Motor neuron (in vitro differentiated cells): ENCODE data around the gene CAMTA1. TPM values are rescaled to one million over a fixed set of nuclear protein-coding genes. Genes with fewer than 3 reads are reported as not detected.
A peak's percentile ranks its signal among the peaks of the same experiment; 100 is the strongest.

Experiments
- ATAC-seq, 8 experiments: fragments of 200-7000 bp; cut with Tn5 transposase; replicated peaks in 6 of 8; 2 replicates each; pipeline ENCODE4 v1.8.0; 2021; ENCODE audit warnings: mild to moderate bottlenecking in 8 of 8, moderate library complexity in 8 of 8
- H3K27ac ChIP-seq, 2 donors: fragments of 250-450 bp; sonication (Bioruptor Pico); 2 replicates each; pipeline ENCODE4 v1.9.0; 2021; ENCODE audit warnings: antibody characterized with exemption in 2 of 2, mild to moderate bottlenecking in 2 of 2, moderate library complexity in 1 of 2
- H3K4me1 ChIP-seq, 2 donors: fragments of 250-450 bp; sonication (Bioruptor Pico); replicated peaks in 1 of 2; 2 replicates each; pipeline ENCODE4 v1.6.1; 2021; ENCODE audit warnings: antibody characterized with exemption in 2 of 2, mild to moderate bottlenecking in 2 of 2, moderate library complexity in 1 of 2
- H3K4me3 ChIP-seq, 5 donors: fragments of 250-450 bp; sonication (Bioruptor Pico); 2 replicates each; pipeline ENCODE4 v1.9.0; 2021; ENCODE audit warnings: antibody characterized with exemption in 5 of 5, mild to moderate bottlenecking in 5 of 5, moderate library complexity in 4 of 5
- WGBS, 10 experiments: fragments of 450-650 bp; shearing (Covaris generic); methylation state at CpG; one replicate each; pipeline ENCODE4 v1.0.0; 2022; 5-methylcytosine and 5-hydroxymethylcytosine counted together
- in situ Hi-C, 9 experiments: fragments of 400-800 bp; cut with MboI; loops; one replicate each; pipeline ENCODE4 v1.15.0; 2021; ENCODE audit warnings: low sequenced_read_pairs in 9 of 9, low pct_unique_long_range_greater_than_20kb in 2 of 9; ENCODE audit not compliant: unreplicated experiment in 9 of 9
- total RNA-seq, 8 experiments: library from RNA; unstranded; fragments of 300-600 nt; gene quantifications; 2 replicates each; pipeline versions ENCODE4 v1.2.3 to v1.2.4, GENCODE V29; 2022

The CAMTA1 gene
- total RNA-seq, 8 experiments from 2014 or later: 38.5 to 145 (median 77.6) TPM

DNA sequence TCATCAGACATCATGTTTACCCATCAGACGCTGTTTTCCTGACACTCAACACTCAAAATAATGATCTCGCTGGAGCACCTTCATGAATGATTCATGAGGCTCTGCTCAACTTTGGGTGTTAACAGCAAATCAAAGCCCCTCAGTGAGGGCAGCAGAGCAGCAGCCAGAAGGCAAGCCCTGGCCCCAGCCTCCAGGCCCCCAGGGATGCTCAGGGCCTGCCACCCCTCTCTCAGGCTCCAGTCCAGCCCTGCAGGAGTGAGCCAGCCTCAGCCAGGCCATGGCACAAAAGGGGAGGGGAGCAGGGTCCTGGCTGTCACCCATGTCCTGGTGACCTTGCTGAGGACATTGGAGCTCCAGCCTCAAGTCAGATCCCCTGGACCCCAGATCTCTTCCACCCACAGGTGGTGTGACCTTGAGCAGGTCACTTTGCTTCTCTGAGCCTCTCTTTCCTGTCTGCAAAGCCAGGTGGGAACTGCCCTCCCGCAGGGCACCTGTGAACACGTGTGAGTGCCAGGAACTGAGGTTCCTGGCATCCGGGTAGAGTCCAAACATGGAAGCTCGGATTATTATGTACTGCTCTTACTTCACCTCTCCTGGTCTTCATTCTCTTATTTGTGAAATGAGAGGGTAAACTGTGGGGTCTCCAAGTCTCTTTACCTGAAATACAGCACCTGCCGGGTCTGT, 824.2 kb downstream of the CAMTA1 start:
- WGBS, 10 experiments: 0 to 93% (median 67%) methylated on average over 1 to 7 of the region's 7 CpGs; no CpG with 5 or more reads in 2 of the 10 experiments
- peak overlapping the region in 1 of 2 donors; percentile 50 for H3K27ac ChIP-seq
- peaks cover 22 to 26% of the 10 kb centered on the region in 2 donors for H3K4me1 ChIP-seq
- no peak overlapping the region for H3K4me3 ChIP-seq
- in situ Hi-C loops: no loop called here
- ATAC-seq: peak in 3 of 8 experiments; percentile 35 to 49 (median 44)

DNA sequence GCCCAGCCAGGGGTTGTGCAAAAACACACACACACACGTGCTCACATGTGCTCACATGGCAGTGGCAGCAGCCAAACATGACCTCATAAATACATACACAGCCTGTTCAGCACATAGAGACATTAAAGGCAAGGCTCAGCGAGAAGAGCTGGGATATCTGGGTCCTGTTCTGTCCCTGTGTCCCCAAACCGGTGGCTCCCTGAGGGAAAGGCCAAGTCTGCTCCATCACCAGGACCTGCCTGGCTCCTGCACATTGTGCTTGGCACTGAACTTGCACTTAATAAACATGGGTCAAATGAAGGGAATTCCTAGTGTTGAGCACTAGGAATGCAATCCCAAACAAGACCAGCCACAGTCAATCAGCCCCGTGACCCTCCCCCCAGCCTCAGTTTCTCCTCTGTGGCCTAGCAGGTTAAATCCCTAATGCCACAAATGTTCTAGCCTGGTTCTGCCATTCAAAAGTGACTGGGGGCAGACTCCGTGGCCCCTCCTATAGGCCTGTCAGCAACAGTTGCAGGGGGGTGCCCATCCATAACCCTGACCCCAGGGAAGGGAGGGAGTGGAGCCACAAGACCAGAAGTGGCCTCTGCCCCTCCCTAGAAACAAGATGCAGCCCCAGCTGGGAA, 825.0 kb downstream of the CAMTA1 start:
- WGBS, 10 experiments: 33 to 100% (median 70%) methylated on average over 1 to 4 of the region's 5 CpGs; no CpG with 5 or more reads in 3 of the 10 experiments
- no peak overlapping the region for H3K4me3 ChIP-seq
- no peak overlapping the region for H3K27ac ChIP-seq
- in situ Hi-C loops: no loop called here
- peak in 2 of 8 experiments; percentile 14 to 33 for ATAC-seq
- peaks cover 30 to 33% of the 10 kb centered on the region in 2 donors for H3K4me1 ChIP-seq

DNA sequence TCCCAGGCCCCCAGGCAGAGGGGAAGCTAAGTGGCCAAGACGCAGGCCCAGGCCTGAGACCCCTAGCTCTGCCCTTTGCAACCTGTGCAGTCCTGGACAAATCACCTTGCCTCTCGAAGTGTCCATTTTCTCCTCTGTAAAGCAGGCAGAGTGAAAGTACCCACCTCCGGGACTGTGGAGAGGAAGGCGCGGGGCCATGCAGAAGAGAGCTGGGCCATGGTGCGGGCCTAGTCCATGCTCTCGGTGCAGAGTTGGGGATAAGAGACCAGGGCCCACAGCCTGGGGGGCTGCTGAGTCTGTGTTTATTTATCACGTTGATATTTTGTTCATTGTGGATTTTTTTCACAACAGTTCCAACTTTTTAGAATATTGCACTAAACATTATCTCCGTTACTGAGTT, 825.7 kb downstream of the CAMTA1 start:
- H3K27ac ChIP-seq: no peak overlapping the region
- 0 to 94% (median 83%) methylated on average over 1 to 9 of the region's 9 CpGs; no CpG with 5 or more reads in 4 of the 10 experiments for whole genome bisulfite sequencing, 10 experiments
- ATAC-seq: no peak
- peaks cover 34 to 37% of the 10 kb centered on the region in 2 donors for H3K4me1 ChIP-seq
- no peak overlapping the region for H3K4me3 ChIP-seq
- in situ Hi-C loops: no loop called here

DNA sequence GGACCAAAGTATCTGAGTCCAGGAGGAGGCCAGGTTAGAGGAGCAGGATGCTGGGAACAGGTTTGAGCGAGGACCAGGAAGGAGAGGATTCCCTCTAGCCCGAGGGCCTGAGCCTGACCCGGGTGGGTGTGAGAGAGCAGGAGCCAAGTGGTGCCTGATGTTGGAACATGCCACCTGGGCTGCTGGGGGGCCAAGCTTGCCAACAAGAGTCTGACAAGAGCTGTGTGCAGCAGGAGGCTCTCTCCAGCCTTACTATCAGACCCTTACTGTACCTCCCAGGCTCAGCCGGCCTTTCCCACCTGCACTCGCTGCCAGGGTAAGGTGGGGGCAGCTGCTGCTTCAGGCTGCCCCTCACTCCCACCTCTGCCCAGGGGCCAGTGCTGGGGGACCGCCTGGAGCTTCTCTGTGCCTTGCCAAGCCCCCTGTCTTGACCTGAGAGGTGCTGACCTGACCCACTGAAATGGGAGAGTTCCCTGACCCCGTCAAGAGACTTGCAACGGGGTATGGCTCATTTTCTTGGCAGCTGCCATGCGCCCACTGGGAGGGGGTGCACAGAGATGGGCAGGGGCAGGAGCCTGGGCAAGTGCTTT, 826.3 kb downstream of the CAMTA1 start:
- WGBS, 10 experiments: 30 to 90% (median 79%) methylated on average over 2 to 5 of the region's 9 CpGs; no CpG with 5 or more reads in 5 of the 10 experiments
- ATAC-seq: no peak
- no peak overlapping the region for H3K27ac ChIP-seq
- in situ Hi-C loops: no loop called here
- no peak overlapping the region for H3K4me3 ChIP-seq
- peaks cover 35 to 43% of the 10 kb centered on the region in 2 donors for H3K4me1 ChIP-seq

DNA sequence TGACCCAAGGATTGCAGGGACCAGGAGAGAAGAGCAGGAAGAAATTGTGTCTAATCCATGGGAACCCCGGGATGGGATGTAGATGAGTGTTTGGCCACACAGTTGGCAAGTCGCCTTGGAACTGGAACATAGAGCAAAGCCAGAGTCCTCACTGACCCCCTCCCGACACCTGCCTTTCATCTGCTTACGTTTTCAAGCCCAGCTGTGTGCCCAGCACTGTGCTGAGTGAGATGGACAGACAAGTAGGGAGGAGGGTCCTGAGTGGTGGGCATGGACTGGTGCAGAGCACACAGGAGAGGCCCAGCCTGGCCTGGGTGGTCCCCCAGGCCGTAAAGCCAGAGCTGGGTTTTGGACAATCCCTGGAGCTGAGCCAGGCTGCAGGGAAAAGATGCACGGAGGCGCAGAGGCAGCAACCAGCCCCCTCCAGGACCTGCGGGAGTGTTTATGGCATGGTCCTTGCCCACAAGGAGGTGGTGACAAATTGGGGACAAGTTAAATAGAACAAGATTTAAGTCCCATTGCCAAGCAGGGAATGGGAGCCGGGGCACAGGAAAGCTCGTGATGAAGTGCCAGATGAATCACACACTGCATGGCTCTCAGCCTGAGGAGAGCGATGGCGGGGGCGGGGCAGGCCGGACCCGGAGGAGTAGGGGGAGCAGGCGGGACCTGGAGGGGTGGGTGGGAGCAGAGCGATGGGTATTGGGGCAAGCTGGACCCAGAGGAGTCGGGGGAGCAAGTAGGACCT, 828.0 kb downstream of the CAMTA1 start:
- Histone ChIP-seq H3K27ac (no peak overlapping the region), H3K4me3 (no peak overlapping the region), H3K4me1 (peaks cover 40 to 52% of the 10 kb centered on the region in 2 donors)
- peak in 5 of 8 experiments; percentile 23 to 70 (median 31) for ATAC-seq
- in situ Hi-C loops: no loop called here
- 4 to 70% (median 64%) methylated on average over 4 to 11 of the region's 18 CpGs; no CpG with 5 or more reads in 5 of the 10 experiments for WGBS, 10 experiments

DNA sequence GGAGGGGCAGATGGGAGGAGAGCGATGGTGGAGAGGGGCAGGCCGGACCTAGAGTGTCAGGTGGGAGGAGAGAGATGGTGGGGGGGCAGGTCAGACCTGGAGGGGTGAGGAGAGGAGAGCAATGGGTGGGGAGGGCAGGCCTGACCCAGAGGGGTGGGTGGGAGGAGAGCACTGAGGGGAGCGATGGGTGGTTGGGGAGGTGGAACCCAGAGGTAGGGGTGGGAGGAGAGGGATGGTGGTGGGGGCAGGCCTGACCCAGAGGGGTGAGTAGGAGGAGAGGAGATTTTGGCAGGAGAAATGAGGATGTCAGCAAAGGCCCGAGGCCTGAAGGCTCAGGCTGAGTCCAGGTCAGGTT, 828.6 kb downstream of the CAMTA1 start:
- H3K27ac ChIP-seq: peak overlapping the region in 1 of 2 donors; percentile 30
- H3K4me3 ChIP-seq: no peak overlapping the region
- in situ Hi-C loops: no loop called here
- 100% methylated on average over 1 of the region's 4 CpGs; no CpG with 5 or more reads in 9 of the 10 experiments for WGBS, 10 experiments
- H3K4me1 ChIP-seq: peaks cover 35 to 48% of the 10 kb centered on the region in 2 donors
- peak in 1 of 8 experiments; percentile 20 for ATAC-seq

DNA sequence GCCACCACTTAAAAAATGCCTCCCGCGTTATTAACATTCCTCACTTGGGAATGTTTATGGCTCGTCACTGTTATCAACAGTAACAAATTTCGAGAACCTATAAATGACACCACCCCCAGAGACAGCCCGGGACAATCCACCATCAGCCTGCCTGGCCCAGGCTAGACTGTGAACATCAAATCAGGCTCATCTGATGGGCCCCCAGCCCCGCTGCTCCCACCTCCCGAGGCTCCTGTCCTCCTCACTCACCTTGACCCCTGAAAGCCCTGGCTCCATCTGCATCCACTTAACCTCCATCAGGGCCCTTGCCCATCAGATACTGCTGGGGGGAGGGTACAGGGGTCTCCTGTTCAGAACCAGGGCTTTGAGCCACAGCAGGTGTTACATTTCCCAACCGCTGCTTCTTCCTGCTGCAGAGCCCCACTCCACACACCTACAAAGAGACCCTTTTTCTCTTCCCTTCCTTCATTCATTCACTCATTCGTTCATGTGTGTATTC, 829.4 kb downstream of the CAMTA1 start:
- peak in 1 of 8 experiments; percentile 11 for ATAC-seq
- in situ Hi-C loops: no loop called here
- WGBS, 10 experiments: 0 to 89% (median 76%) methylated on average over 1 to 9 of the region's 9 CpGs; no CpG with 5 or more reads in 3 of the 10 experiments

DNA sequence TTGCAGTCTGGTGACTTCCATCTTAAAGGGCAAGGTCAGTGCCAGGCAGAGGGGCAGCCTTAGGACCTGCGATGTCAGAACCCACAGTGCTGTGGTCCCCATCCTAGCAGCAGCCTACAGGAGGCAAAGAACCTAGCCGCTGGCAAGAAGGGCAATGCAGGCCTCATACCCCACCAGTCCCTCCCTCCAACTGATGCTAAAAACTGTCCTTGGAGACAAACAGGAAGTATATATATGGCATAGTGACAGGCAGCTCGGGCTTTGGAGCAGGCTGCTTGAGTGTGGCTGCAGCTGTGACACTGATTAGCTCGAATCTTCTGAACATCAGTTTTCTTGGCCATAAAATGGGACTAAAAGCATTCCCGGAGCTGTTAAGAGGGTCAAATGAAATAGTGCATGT, 829.9 kb downstream of the CAMTA1 start:
- WGBS, 10 experiments: 20 to 100% (median 63%) methylated on average over 1 to 5 of the region's 5 CpGs; no CpG with 5 or more reads in 1 of the 10 experiments
- H3K4me1 ChIP-seq: peaks cover 25 to 44% of the 10 kb centered on the region in 2 donors
- no peak overlapping the region for H3K4me3 ChIP-seq
- ATAC-seq: no peak
- H3K27ac ChIP-seq: peak overlapping the region in 1 of 2 donors; percentile 30
- in situ Hi-C loops: no loop called here

More for the DNA sequence above, 829.4 kb downstream of the CAMTA1 start:
- H3K4me1 ChIP-seq: peaks cover 27 to 42% of the 10 kb centered on the region in 2 donors
- peak overlapping the region in 1 of 2 donors; percentile 30 for H3K27ac ChIP-seq
- H3K4me3 ChIP-seq: no peak overlapping the region

DNA sequence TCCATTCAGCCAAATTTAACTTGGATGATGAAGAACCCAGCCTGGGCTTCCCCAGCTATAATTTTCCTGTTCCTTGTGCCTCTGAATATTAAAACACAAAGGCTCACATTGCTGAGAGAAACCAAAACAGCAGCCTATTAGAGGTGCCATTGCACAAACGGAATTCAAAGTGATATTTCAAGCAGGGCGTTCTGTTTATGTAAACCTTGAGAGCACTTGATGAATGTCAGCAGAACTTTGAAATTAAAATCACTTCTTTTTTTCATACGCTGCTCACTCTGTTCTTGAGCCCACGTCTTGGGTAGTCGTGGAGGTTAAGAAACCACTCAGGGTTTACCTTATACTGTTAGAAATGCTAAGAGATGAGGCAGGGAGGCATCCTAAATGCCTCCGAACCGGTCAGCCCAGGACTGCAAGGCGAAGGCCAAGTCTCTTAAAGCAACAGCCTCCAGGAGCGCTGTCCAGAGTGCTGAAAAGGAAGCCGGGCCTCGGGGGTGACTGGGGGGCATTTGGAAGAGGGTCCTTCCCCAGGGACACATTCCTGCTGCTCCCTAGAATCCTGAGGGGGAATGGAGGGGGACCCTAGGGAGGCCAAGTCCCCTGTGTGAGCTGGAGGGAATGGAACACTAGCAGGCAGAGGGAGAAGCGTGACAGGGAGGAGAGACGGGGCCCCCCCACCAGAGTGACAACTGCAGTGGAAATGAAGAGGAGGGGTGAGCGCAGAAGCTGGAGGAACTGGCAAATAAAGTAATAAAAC, 831.0 kb downstream of the CAMTA1 start:
- Histone ChIP-seq H3K27ac (no peak overlapping the region), H3K4me1 (peaks cover 36 to 55% of the 10 kb centered on the region in 2 donors), H3K4me3 (no peak overlapping the region)
- in situ Hi-C loops: no loop called here
- peak in 6 of 8 experiments; percentile 9 to 44 (median 28) for ATAC-seq
- 14 to 80% (median 42%) methylated on average over 2 to 13 of the region's 14 CpGs for WGBS, 10 experiments

DNA sequence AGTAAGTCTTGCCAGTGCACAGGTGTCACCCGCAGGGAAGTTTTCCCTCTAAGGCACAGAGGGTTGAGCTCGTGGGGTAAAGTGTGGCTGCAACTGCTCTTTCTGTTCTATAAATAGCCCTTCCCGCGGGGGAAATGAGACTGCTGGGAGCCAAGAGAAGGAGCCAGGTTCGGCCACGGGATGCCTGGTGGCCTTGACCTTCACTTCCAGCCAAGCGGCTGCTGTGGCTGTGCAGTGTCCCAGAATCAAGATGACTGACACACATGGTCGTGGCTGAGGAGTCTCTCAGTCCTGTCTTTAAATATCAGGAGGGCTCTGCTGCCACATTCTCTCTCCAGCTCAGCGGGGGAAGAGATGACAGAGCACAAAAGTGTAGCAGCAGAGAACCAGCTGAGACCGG, 831.7 kb downstream of the CAMTA1 start:
- peaks cover 40 to 55% of the 10 kb centered on the region in 2 donors for H3K4me1 ChIP-seq
- in situ Hi-C loops: no loop called here

DNA sequence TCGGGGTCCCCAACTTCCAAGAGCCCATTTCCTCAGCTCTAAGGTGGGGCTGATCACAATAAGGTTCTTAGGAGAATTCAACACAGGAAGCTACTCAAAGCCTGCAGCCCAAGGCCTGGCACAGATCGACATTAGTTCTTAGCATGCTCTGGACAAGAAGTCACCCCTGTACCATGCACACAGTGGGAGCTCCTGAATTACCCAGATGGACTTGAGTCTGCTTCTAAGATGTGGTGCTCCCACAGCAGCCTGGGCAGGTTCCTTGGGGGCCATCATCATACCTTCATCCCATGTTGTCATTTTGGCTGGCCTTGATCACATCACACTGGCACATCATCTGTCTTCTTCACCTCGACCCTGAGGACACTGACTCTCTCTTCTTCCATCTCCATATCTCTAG, 832.6 kb downstream of the CAMTA1 start:
- Histone ChIP-seq H3K4me3 (no peak overlapping the region), H3K27ac (no peak overlapping the region), H3K4me1 (peaks cover 40 to 55% of the 10 kb centered on the region in 2 donors)
- ATAC-seq: no peak
- in situ Hi-C loops: no loop called here
- 60 to 92% (median 70%) methylated on average over 2 to 3 of the region's 3 CpGs; no CpG with 5 or more reads in 6 of the 10 experiments for WGBS, 10 experiments

More for the DNA sequence above, 831.7 kb downstream of the CAMTA1 start:
- Histone ChIP-seq H3K27ac (no peak overlapping the region), H3K4me3 (no peak overlapping the region)
- ATAC-seq: peak in 4 of 8 experiments; percentile 53 to 80 (median 66)
- WGBS, 10 experiments: 0 to 100% (median 55%) methylated on average over 1 to 10 of the region's 10 CpGs; no CpG with 5 or more reads in 1 of the 10 experiments

DNA sequence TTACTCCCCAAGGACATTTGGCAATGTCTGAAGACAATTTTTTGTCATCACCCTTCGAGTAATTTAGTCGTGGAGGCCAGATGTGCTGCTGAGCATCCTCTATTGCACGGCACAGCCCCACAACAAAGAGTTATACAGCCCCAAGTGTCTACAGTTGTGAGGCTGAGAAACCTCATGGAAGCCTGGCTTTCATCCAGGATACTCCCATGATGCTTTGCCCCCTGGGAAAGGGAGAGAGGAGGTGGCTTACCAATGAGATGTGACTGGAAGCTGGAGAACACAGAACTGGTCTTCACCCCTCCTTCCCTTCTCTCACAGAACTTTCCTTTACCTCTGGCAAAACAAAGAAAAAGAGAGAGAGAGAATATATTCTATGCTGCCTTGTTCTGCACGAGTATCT, 834.9 kb downstream of the CAMTA1 start:
- 0 to 91% (median 58%) methylated on average over 1 to 4 of the region's 4 CpGs; no CpG with 5 or more reads in 1 of the 10 experiments for WGBS, 10 experiments

More for the DNA sequence above, 834.9 kb downstream of the CAMTA1 start:
- no peak overlapping the region for H3K27ac ChIP-seq
- no peak overlapping the region for H3K4me3 ChIP-seq
- in situ Hi-C loops: no loop called here
- no peak for ATAC-seq
- peaks cover 28 to 36% of the 10 kb centered on the region in 2 donors for H3K4me1 ChIP-seq
